GM12875 (cell line): ENCODE data around the gene DHX34.

Experiments
- H3K4me3 ChIP-seq: one replicate; pipeline ENCODE4 v1.5.1; 2011; ENCODE audit warnings: low read depth, low read length, control low read depth
- CTCF ChIP-seq: IDR thresholded peaks from 2 replicates; pipeline ENCODE4 v1.5.1; 2011; ENCODE audit warnings: low read depth, mild to moderate bottlenecking, control low read depth, inconsistent platforms, low read length, moderate library complexity, borderline replicate concordance; ENCODE audit not compliant: insufficient read depth

DHX34 gene

GRCh38 chr19:47413941-47414340 is 64.8 kb downstream of the DHX34 start:
- TF ChIP-seq CTCF: no peak
- no peak overlapping the region for H3K4me3 ChIP-seq

GRCh38 chr19:47414469-47414868 is 65.4 kb downstream of the DHX34 start:
- TF ChIP-seq CTCF: peak; percentile 32; the same call in 1 of the 2 replicates
- H3K4me3 ChIP-seq: no peak overlapping the region

- no peak for TF ChIP-seq CTCF
- no peak overlapping the region for H3K4me3 ChIP-seq
Measured at GRCh38 chr19:47415953-47416642, 67.0 kb downstream of the DHX34 start.

- H3K4me3 ChIP-seq: no peak overlapping the region
Measured at GRCh38 chr19:47416643-47416985, 67.5 kb downstream of the DHX34 start.

GRCh38 chr19:47417107-47417745 is 68.1 kb downstream of the DHX34 start:
- TF ChIP-seq CTCF: no peak
- H3K4me3 ChIP-seq: no peak overlapping the region

More at GRCh38 chr19:47416643-47416985, 67.5 kb downstream of the DHX34 start:
- no peak for TF ChIP-seq CTCF

GRCh38 chr19:47417746-47418691 is 68.9 kb downstream of the DHX34 start:
- no peak for TF ChIP-seq CTCF
- H3K4me3 ChIP-seq: no peak overlapping the region
